ENCODE measurements around the gene SPSB2. TPM values are rescaled to one million over a fixed set of nuclear protein-coding genes. Genes with fewer than 3 reads are reported as not detected.

SPSB2 gene
- polyA plus RNA-seq, 1 donor from 2014 or later = 12.8 TPM

- H3K27me3 ChIP-seq (ENCODE audit: insufficient read depth, low read depth, low read length) = no peaks in the 10 kb centered on the region
- H3K27ac ChIP-seq (ENCODE audit: low read length) = peak within 1 kb of the TSS; percentile 88
- peak within 1 kb of the TSS; percentile 88 for H3K9ac ChIP-seq (ENCODE audit: low read length)
Observed at GRCh38 chr12:6821591-6822425, 51.3 kb downstream of the SPSB2 start, which contains the start of gene GPR162. TSS of gene GPR162 (plus strand) at chr12:6821821. CDS start at chr12:6823899, 2,078 bp downstream.

More at GRCh38 chr12:6821591-6822425, 51.3 kb downstream of the SPSB2 start, which contains the start of gene GPR162:
- H3K4me3 ChIP-seq (ENCODE audit: low read length) = peak within 1 kb of the TSS; percentile 70
- H3K4me2 ChIP-seq (ENCODE audit: low read length) = peak within 1 kb of the TSS; percentile 68
- H3K9me2 ChIP-seq (ENCODE audit: insufficient read depth, low read length) = no peaks in the 10 kb centered on the region
- no peaks in the 10 kb centered on the region for H3K36me3 ChIP-seq (ENCODE audit: insufficient read depth, low read length)
- H3K9me3 ChIP-seq (ENCODE audit: low read length) = no peaks in the 10 kb centered on the region
- H2AFZ ChIP-seq (ENCODE audit: low read depth, low read length) = peak within 1 kb of the TSS; percentile 35
- peaks cover 5% of the 10 kb centered on the region for H3F3A ChIP-seq (ENCODE audit: insufficient read depth, low read length, poor library complexity, severe bottlenecking)
- H4K20me1 ChIP-seq (ENCODE audit: insufficient read depth) = no peaks in the 10 kb centered on the region
- H3K79me2 ChIP-seq (replicated peaks; ENCODE audit: insufficient read depth, low read length) = peaks cover 25% of the 10 kb centered on the region
- TF ChIP-seq SMC3 (conservative IDR thresholded peaks at IDR 0.05; ENCODE audit: poor library complexity) (peak; percentile 37), RAD21 (conservative IDR thresholded peaks at IDR 0.05) (peak; percentile 11), REST (IDR thresholded peaks at IDR 0.05; ENCODE audit: borderline replicate concordance) (no peak), MXI1 (conservative IDR thresholded peaks at IDR 0.05; ENCODE audit: poor library complexity, severe bottlenecking) (peak; percentile 42), EP300 (conservative IDR thresholded peaks at IDR 0.05; ENCODE audit: poor library complexity, severe bottlenecking) (no peak), POLR2AphosphoS5 (IDR thresholded peaks at IDR 0.05) (peak; percentile 58), TAF1 (IDR thresholded peaks at IDR 0.05; ENCODE audit: low read depth) (peak; percentile 2)
- TF ChIP-seq, protein P1, sequence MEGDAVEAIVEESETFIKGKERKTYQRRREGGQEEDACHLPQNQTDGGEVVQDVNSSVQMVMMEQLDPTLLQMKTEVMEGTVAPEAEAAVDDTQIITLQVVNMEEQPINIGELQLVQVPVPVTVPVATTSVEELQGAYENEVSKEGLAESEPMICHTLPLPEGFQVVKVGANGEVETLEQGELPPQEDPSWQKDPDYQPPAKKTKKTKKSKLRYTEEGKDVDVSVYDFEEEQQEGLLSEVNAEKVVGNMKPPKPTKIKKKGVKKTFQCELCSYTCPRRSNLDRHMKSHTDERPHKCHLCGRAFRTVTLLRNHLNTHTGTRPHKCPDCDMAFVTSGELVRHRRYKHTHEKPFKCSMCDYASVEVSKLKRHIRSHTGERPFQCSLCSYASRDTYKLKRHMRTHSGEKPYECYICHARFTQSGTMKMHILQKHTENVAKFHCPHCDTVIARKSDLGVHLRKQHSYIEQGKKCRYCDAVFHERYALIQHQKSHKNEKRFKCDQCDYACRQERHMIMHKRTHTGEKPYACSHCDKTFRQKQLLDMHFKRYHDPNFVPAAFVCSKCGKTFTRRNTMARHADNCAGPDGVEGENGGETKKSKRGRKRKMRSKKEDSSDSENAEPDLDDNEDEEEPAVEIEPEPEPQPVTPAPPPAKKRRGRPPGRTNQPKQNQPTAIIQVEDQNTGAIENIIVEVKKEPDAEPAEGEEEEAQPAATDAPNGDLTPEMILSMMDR (IDR thresholded peaks at IDR 0.05; ENCODE audit: poor library complexity, severe bottlenecking) = peak; percentile 11

Other genes starting within 250 kb of the SPSB2 start
- gene LPAR5, start 237.3 kb downstream of the SPSB2 start, polyA plus RNA-seq = 0.48 TPM in 1 of 2 replicates, not detected in the other
- gene ACRBP, start 225.9 kb downstream of the SPSB2 start, polyA plus RNA-seq = 1.6 and 4.7 TPM in 2 replicates
- 522 and 540 TPM in 2 replicates for gene ING4, start 210.2 kb downstream of the SPSB2 start, polyA plus RNA-seq
- gene ZNF384, start 183.9 kb downstream of the SPSB2 start, polyA plus RNA-seq = 25.8 and 30.2 TPM in 2 replicates
- gene PIANP, start 172.5 kb downstream of the SPSB2 start, polyA plus RNA-seq = 2.1 and 4.4 TPM in 2 replicates
- gene COPS7A, start 149.3 kb downstream of the SPSB2 start, polyA plus RNA-seq = 45.8 and 50.2 TPM in 2 replicates
- 134 and 176 TPM in 2 replicates for gene MLF2, start 120.2 kb downstream of the SPSB2 start, polyA plus RNA-seq
- 504 and 557 TPM in 2 replicates for gene PTMS, start 106.9 kb downstream of the SPSB2 start, polyA plus RNA-seq
- gene LAG3, start 100.8 kb downstream of the SPSB2 start, polyA plus RNA-seq = 1.4 and 2.0 TPM in 2 replicates
- gene CD4, start 83.8 kb downstream of the SPSB2 start, polyA plus RNA-seq = not detected in 2 replicates
- 82.8 and 117 TPM in 2 replicates for gene GPR162, start 51.5 kb downstream of the SPSB2 start, polyA plus RNA-seq
- 58.9 and 66.1 TPM in 2 replicates for gene P3H3, start 44.9 kb downstream of the SPSB2 start, polyA plus RNA-seq
- 18.8 and 19.0 TPM in 2 replicates for gene GNB3, start 32.4 kb downstream of the SPSB2 start, polyA plus RNA-seq
- 4.1 and 7.3 TPM in 2 replicates for gene CDCA3, start 22.0 kb downstream of the SPSB2 start, polyA plus RNA-seq
- gene USP5, start 21.2 kb downstream of the SPSB2 start, polyA plus RNA-seq = 120 and 130 TPM in 2 replicates
- gene TPI1, start 5.8 kb downstream of the SPSB2 start, polyA plus RNA-seq = 288 and 292 TPM in 2 replicates
- 13.6 and 20.5 TPM in 2 replicates for gene LRRC23, start 31.5 kb upstream of the SPSB2 start, polyA plus RNA-seq
- gene ENO2, start 41.3 kb upstream of the SPSB2 start, polyA plus RNA-seq = 193 and 228 TPM in 2 replicates
- gene ATN1, start 54.7 kb upstream of the SPSB2 start, polyA plus RNA-seq = 9.2 and 13.7 TPM in 2 replicates
- not detected in 2 replicates for gene RNU7-1, start 70.5 kb upstream of the SPSB2 start, polyA plus RNA-seq
- gene C12orf57, start 70.7 kb upstream of the SPSB2 start, polyA plus RNA-seq = 477 and 500 TPM in 2 replicates
- gene PTPN6, start 78.1 kb upstream of the SPSB2 start, polyA plus RNA-seq = not detected in 2 replicates
- gene PHB2, start 97.4 kb upstream of the SPSB2 start, polyA plus RNA-seq = 210 and 230 TPM in 2 replicates
- gene EMG1, start 97.6 kb upstream of the SPSB2 start, polyA plus RNA-seq = 27.3 and 33.2 TPM in 2 replicates
- gene LPCAT3, start 145.2 kb upstream of the SPSB2 start, polyA plus RNA-seq = 10.8 and 14.4 TPM in 2 replicates
- 4.9 and 12.6 TPM in 2 replicates for gene C1S, start 187.4 kb upstream of the SPSB2 start, polyA plus RNA-seq
- 1.7 and 1.9 TPM in 2 replicates for gene C1R, start 219.1 kb upstream of the SPSB2 start, polyA plus RNA-seq
- 2.1 and 2.8 TPM in 2 replicates for gene C1RL, start 235.9 kb upstream of the SPSB2 start, polyA plus RNA-seq